Left lung (tissue), 10 donors: ENCODE results near the gene TSPYL2. TPM values are rescaled to one million over a fixed set of nuclear protein-coding genes. Genes with fewer than 3 reads are reported as not detected.

Experiments
- ATAC-seq: fragments of 200-7000 bp; cut with Tn5 transposase; one replicate; pipeline ENCODE4 v1.9.1; 2020; ENCODE audit warnings: moderate library complexity
- DNase-seq, 4 donors: peaks; one replicate each; pipeline ENCODE4 v3.0.0-alpha.2; 2013 to 2020
- H3K27ac ChIP-seq, 2 donors: fragments of 200-600 bp; sonication (generic) in 1 of 2; one replicate each; pipeline versions ENCODE4 v1.5.0 to v1.8.0; 2020 to 2021
- H3K27me3 ChIP-seq, 2 donors: fragments of 200-600 bp; sonication (generic) in 1 of 2; one replicate each; pipeline versions ENCODE4 v1.5.0 to v1.8.0; 2020 to 2021
- H3K36me3 ChIP-seq, 2 donors: fragments of 200-600 bp; sonication (generic) in 1 of 2; one replicate each; pipeline versions ENCODE4 v1.5.0 to v1.8.0; 2020 to 2021
- H3K4me1 ChIP-seq, 2 donors: fragments of 200-600 bp; one replicate each; pipeline ENCODE4 v1.8.0; 2021
- H3K4me3 ChIP-seq, 2 donors: fragments of 200-600 bp; sonication (generic) in 1 of 2; one replicate each; pipeline versions ENCODE4 v1.5.0 to v1.8.0; 2020 to 2021; ENCODE audit warnings: mild to moderate bottlenecking in 1 of 2
- H3K9me3 ChIP-seq, 2 donors: fragments of 200-600 bp; sonication (generic) in 1 of 2; one replicate each; pipeline versions ENCODE4 v1.5.0 to v1.8.0; 2020 to 2021
- CTCF ChIP-seq, 2 donors: fragments of 200-600 bp; sonication (generic) in 1 of 2; IDR thresholded peaks; one replicate each; pipeline versions ENCODE4 v1.5.0 to v1.8.0; 2021; ENCODE audit warnings: antibody characterized with exemption in 2 of 2
- intact Hi-C, 2 donors: fragments of 100-400 bp; cut with DNase I; formaldehyde crosslinking; loops; one replicate each; pipeline versions ENCODE4 v1.11.2 to v1.14.2; 2022
- polyA plus RNA-seq, 6 donors: library from polyadenylated mRNA; unstranded; fragments of 120-200 nt; gene quantifications; one replicate each; pipeline ENCODE4 v1.2.1, GENCODE V29; 2013; ENCODE audit not compliant: insufficient read length in 6 of 6
- total RNA-seq, 2 donors: library from RNA; stranded (reverse); fragmentation: NEBNext Ultra II Directional; extraction: Animal tissue kit (Norgen Biotek cat#: 25700); gene quantifications; one replicate each; pipeline ENCODE4 v1.2.1, GENCODE V29; 2021
- donor health status: DM: no; HTN: yes; CAD: no.
- donor health status: DM: no; HTN: no; CAD: no.

TSPYL2 gene
- total and polyA plus RNA-seq, 8 donors, result 16.6 to 73.6 (median 58.4) TPM

- no peaks in the 10 kb centered on the region for H3K4me1 ChIP-seq
- H3K36me3 ChIP-seq, result no peaks in the 10 kb centered on the region
- H3K27ac ChIP-seq, result no peak overlapping the region
- DNase-seq (no peak), ATAC-seq (no peak)
- H3K9me3 ChIP-seq, result no peaks in the 10 kb centered on the region
- intact Hi-C loops, result no loop called here
- peaks cover 0 to 4% of the 10 kb centered on the region in 2 donors for H3K27me3 ChIP-seq
- TF ChIP-seq CTCF (IDR thresholded peaks at IDR 0.05), result no peak
- no peak overlapping the region for H3K4me3 ChIP-seq
These were observed 9.0 kb upstream of the TSPYL2 start for GRCh38 chrX:53073115-53073586.

GRCh38 chrX:53075011-53075410 is 7.2 kb upstream of the TSPYL2 start:
- Histone ChIP-seq H3K27ac (no peak overlapping the region), H3K4me3 (no peak overlapping the region), H3K9me3 (no peaks in the 10 kb centered on the region), H3K27me3 (no peaks in the 10 kb centered on the region), H3K36me3 (no peaks in the 10 kb centered on the region), H3K4me1 (no peaks in the 10 kb centered on the region)
- TF ChIP-seq CTCF (IDR thresholded peaks at IDR 0.05), result no peak
- intact Hi-C loops, result no loop called here
- DNase-seq, result no peak
- no peak for ATAC-seq

- no peaks in the 10 kb centered on the region for H3K27me3 ChIP-seq
- no peaks in the 10 kb centered on the region for H3K4me1 ChIP-seq
- H3K4me3 ChIP-seq, result no peak overlapping the region
- ATAC-seq, result no peak
- intact Hi-C loops, result no loop called here
- H3K36me3 ChIP-seq, result no peaks in the 10 kb centered on the region
- TF ChIP-seq CTCF (IDR thresholded peaks at IDR 0.05), result no peak
- no peaks in the 10 kb centered on the region for H3K9me3 ChIP-seq
- no peak overlapping the region for H3K27ac ChIP-seq
- no peak for DNase-seq
These were observed 5.5 kb upstream of the TSPYL2 start for GRCh38 chrX:53076671-53077070.

GRCh38 chrX:53077207-53078197 is 4.7 kb upstream of the TSPYL2 start:
- Histone ChIP-seq H3K27me3 (no peaks in the 10 kb centered on the region), H3K4me1 (no peaks in the 10 kb centered on the region), H3K4me3 (no peak overlapping the region), H3K9me3 (no peaks in the 10 kb centered on the region), H3K36me3 (no peaks in the 10 kb centered on the region), H3K27ac (no peak overlapping the region)
- no peak for TF ChIP-seq CTCF (IDR thresholded peaks at IDR 0.05)
- ATAC-seq (no peak), DNase-seq (no peak)
- intact Hi-C loops, result no loop called here

- Histone ChIP-seq H3K4me3 (no peak overlapping the region), H3K27ac (no peak overlapping the region), H3K9me3 (no peaks in the 10 kb centered on the region), H3K36me3 (no peaks in the 10 kb centered on the region), H3K4me1 (no peaks in the 10 kb centered on the region), H3K27me3 (no peaks in the 10 kb centered on the region)
- no peak for TF ChIP-seq CTCF (IDR thresholded peaks at IDR 0.05)
- DNase-seq, result no peak
- ATAC-seq, result no peak
- intact Hi-C loops, result no loop called here
These were observed 3.2 kb upstream of the TSPYL2 start for GRCh38 chrX:53078943-53079342.
